ENCODE results near the gene OR1D5. TPM values are rescaled to one million over a fixed set of nuclear protein-coding genes. Genes with fewer than 3 reads are reported as not detected.

Gene OR1D5
- total and polyA plus RNA-seq, 10 of the 15 experiments (the other 5 are each of a cell fraction or from before 2014, with no cell fraction given): not detected

- TF ChIP-seq ZBTB4 (CRISPR knock-in tag; IDR thresholded peaks at IDR 0.05) (no peak), RELB (IDR thresholded peaks at IDR 0.05; ENCODE audit: low read depth) (no peak), CEBPB (IDR thresholded peaks at IDR 0.05; ENCODE audit: borderline replicate concordance in 1 of 2, low read depth in 2 of 2, low read length in 2 of 2) (no peak), POLR2AphosphoS5 (IDR thresholded peaks at IDR 0.05; ENCODE audit: low read length) (no peak)
- TF ChIP-seq, protein P1, sequence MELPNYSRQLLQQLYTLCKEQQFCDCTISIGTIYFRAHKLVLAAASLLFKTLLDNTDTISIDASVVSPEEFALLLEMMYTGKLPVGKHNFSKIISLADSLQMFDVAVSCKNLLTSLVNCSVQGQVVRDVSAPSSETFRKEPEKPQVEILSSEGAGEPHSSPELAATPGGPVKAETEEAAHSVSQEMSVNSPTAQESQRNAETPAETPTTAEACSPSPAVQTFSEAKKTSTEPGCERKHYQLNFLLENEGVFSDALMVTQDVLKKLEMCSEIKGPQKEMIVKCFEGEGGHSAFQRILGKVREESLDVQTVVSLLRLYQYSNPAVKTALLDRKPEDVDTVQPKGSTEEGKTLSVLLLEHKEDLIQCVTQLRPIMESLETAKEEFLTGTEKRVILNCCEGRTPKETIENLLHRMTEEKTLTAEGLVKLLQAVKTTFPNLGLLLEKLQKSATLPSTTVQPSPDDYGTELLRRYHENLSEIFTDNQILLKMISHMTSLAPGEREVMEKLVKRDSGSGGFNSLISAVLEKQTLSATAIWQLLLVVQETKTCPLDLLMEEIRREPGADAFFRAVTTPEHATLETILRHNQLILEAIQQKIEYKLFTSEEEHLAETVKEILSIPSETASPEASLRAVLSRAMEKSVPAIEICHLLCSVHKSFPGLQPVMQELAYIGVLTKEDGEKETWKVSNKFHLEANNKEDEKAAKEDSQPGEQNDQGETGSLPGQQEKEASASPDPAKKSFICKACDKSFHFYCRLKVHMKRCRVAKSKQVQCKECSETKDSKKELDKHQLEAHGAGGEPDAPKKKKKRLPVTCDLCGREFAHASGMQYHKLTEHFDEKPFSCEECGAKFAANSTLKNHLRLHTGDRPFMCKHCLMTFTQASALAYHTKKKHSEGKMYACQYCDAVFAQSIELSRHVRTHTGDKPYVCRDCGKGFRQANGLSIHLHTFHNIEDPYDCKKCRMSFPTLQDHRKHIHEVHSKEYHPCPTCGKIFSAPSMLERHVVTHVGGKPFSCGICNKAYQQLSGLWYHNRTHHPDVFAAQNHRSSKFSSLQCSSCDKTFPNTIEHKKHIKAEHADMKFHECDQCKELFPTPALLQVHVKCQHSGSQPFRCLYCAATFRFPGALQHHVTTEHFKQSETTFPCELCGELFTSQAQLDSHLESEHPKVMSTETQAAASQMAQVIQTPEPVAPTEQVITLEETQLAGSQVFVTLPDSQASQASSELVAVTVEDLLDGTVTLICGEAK (IDR thresholded peaks at IDR 0.05; ENCODE audit: borderline replicate concordance): peak; percentile 54; the same call in 1 of the 2 replicates
These were observed 14.5 kb downstream of the OR1D5 start (continued) for GRCh38 chr17:3048727-3049471.

All from GM12878 (cell line).